GM18907 (cell line): ENCODE data around the gene MYO16.
"Not testable (repeated sequence)": the region's sequence is repeated elsewhere in the genome, so short reads cannot be mapped to it uniquely, and the experiment has no call there.

ENCODE experiments used
- ATAC-seq: cut with Tn5 transposase; IDR thresholded peaks from one replicate; pipeline ENCODE4 v1.9.1; 2021; ENCODE audit warnings: mild to moderate bottlenecking, moderate library complexity; ENCODE audit not compliant: unreplicated experiment

MYO16 gene

GRCh38 chr13:109211616-109212015 lies 582.2 kb downstream of the MYO16 start:
- ATAC-seq = no peak

GRCh38 chr13:109212650-109213049 lies 583.2 kb downstream of the MYO16 start:
- no peak for ATAC-seq

- no peak for ATAC-seq
Measured at GRCh38 chr13:109213714-109214113, 584.3 kb downstream of the MYO16 start.

GRCh38 chr13:109214393-109214792 lies 585.0 kb downstream of the MYO16 start:
- ATAC-seq = no peak

- no peak for ATAC-seq
Measured at GRCh38 chr13:109215377-109215776, 586.0 kb downstream of the MYO16 start.

- ATAC-seq = not testable (repeated sequence)
Measured at GRCh38 chr13:109217510-109217909, 588.1 kb downstream of the MYO16 start.

- ATAC-seq = no peak
Measured at GRCh38 chr13:109220631-109221030, 591.2 kb downstream of the MYO16 start.

- no peak for ATAC-seq
Measured at GRCh38 chr13:109224033-109224432, 594.6 kb downstream of the MYO16 start.

- no peak for ATAC-seq
Measured at GRCh38 chr13:109226631-109227030, 597.2 kb downstream of the MYO16 start.

GRCh38 chr13:109227344-109227940 lies 598.0 kb downstream of the MYO16 start:
- ATAC-seq = no peak

GRCh38 chr13:109228211-109228610 lies 598.8 kb downstream of the MYO16 start:
- no peak for ATAC-seq

- ATAC-seq = no peak
Measured at GRCh38 chr13:109231888-109232287, 602.5 kb downstream of the MYO16 start.

- ATAC-seq = peak; percentile 65
Measured at GRCh38 chr13:109233293-109233692, 603.9 kb downstream of the MYO16 start.

- no peak for ATAC-seq
Measured at GRCh38 chr13:109235901-109236300, 606.5 kb downstream of the MYO16 start.

GRCh38 chr13:109241160-109241559 lies 611.7 kb downstream of the MYO16 start:
- ATAC-seq = no peak

GRCh38 chr13:109243311-109243951 lies 614.0 kb downstream of the MYO16 start:
- no peak for ATAC-seq

GRCh38 chr13:109244566-109244965 lies 615.2 kb downstream of the MYO16 start:
- no peak for ATAC-seq

GRCh38 chr13:109246001-109246400 lies 616.6 kb downstream of the MYO16 start:
- ATAC-seq = no peak

GRCh38 chr13:109249780-109250528 lies 620.5 kb downstream of the MYO16 start:
- ATAC-seq = no peak

- ATAC-seq = no peak
Measured at GRCh38 chr13:109251956-109252355, 622.5 kb downstream of the MYO16 start.

GRCh38 chr13:109253316-109253715 lies 623.9 kb downstream of the MYO16 start:
- no peak for ATAC-seq

- no peak for ATAC-seq
Measured at GRCh38 chr13:109254274-109254673, 624.9 kb downstream of the MYO16 start.
